CD4-positive, alpha-beta memory T cell (primary cell): ENCODE measurements around the gene LRRC18. TPM values are rescaled to one million over a fixed set of nuclear protein-coding genes. Genes with fewer than 3 reads are reported as not detected.
A peak's percentile ranks its signal among the peaks of the same experiment; 100 is the strongest.

Source experiments
- CTCF ChIA-PET: fragments of 350-600 bp; sonication (Branson Sonifier 250); formaldehyde crosslinking; loops from one replicate; lab custom pipeline; 2021; ENCODE audit warnings: inconsistent platforms; ENCODE audit not compliant: partially characterized antibody; lab: Charles Lee
- POLR2A ChIA-PET: fragments of 350-600 bp; sonication (Branson Sonifier 250); formaldehyde crosslinking; loops from one replicate; lab custom pipeline; 2021; ENCODE audit not compliant: partially characterized antibody; lab: Charles Lee
- DNase-seq, 5 donors: peaks; one replicate each; pipeline versions ENCODE4 v3.0.0 to v3.0.0-alpha.2; 2020 to 2022; ENCODE audit warnings: mixed read lengths in 1 of 5
- H3K27ac ChIP-seq: one replicate; pipeline ENCODE4 v1.7.0; 2013; ENCODE audit warnings: low read depth, low read length
- H3K27me3 ChIP-seq: 2 replicates; pipeline ENCODE4 v1.7.0; 2013; ENCODE audit warnings: mild to moderate bottlenecking, low read length, moderate library complexity; ENCODE audit not compliant: insufficient read depth
- H3K36me3 ChIP-seq: 2 replicates; pipeline ENCODE4 v1.7.0; 2013; ENCODE audit warnings: mild to moderate bottlenecking, low read length, moderate library complexity; ENCODE audit not compliant: insufficient read depth
- H3K4me1 ChIP-seq: 2 replicates; pipeline ENCODE4 v1.7.0; 2013; ENCODE audit warnings: mild to moderate bottlenecking, low read length, moderate library complexity; ENCODE audit not compliant: insufficient read depth
- H3K4me3 ChIP-seq, 2 donors: one replicate each; pipeline ENCODE4 v1.7.0; 2013; ENCODE audit warnings: low read length in 2 of 2, mild to moderate bottlenecking in 1 of 2
- H3K9me3 ChIP-seq, 2 donors: one replicate each; pipeline ENCODE4 v1.7.0; 2013; ENCODE audit warnings: low read length in 2 of 2, control low read depth in 1 of 2; ENCODE audit not compliant: control insufficient read depth in 1 of 2
- H3K27ac Mint-ChIP-seq, 7 donors: one replicate each; pipeline ENCODE4 v1.8.0; 2020 to 2021; ENCODE audit warnings: mixed read lengths in 7 of 7, mild to moderate bottlenecking in 6 of 7, inconsistent platforms in 3 of 7, moderate library complexity in 3 of 7
- H3K27me3 Mint-ChIP-seq, 2 donors: one replicate each; pipeline ENCODE4 v1.8.0; 2020 to 2021; ENCODE audit warnings: mixed read lengths in 2 of 2
- H3K36me3 Mint-ChIP-seq, 2 donors: one replicate each; pipeline ENCODE4 v1.8.0; 2020 to 2021; ENCODE audit warnings: mixed read lengths in 2 of 2, inconsistent platforms in 1 of 2, mild to moderate bottlenecking in 1 of 2
- H3K4me1 Mint-ChIP-seq, 4 donors: one replicate each; pipeline ENCODE4 v1.8.0; 2020 to 2021; ENCODE audit warnings: mixed read lengths in 4 of 4, mild to moderate bottlenecking in 1 of 4
- H3K4me3 Mint-ChIP-seq, 8 donors: one replicate each; pipeline ENCODE4 v1.8.0; 2020 to 2021; ENCODE audit warnings: mixed read lengths in 8 of 8, mild to moderate bottlenecking in 7 of 8, moderate library complexity in 6 of 8, inconsistent platforms in 3 of 8
- H3K9me3 Mint-ChIP-seq, 8 donors: one replicate each; pipeline ENCODE4 v1.8.0; 2020 to 2021; ENCODE audit warnings: mixed read lengths in 8 of 8, mild to moderate bottlenecking in 5 of 8, inconsistent platforms in 3 of 8, moderate library complexity in 1 of 8
- intact Hi-C: fragments of 100-400 bp; cut with micrococcal nuclease; formaldehyde crosslinking; loops from one replicate; pipeline ENCODE4 v1.15.1; 2023
- polyA plus RNA-seq, 2 donors: library from polyadenylated mRNA; unstranded; fragments of 300-500 nt; fragmentation: Illumina TruSeq; gene quantifications; one replicate each; pipeline ENCODE4 v1.2.3, GENCODE V29; 2021
- total RNA-seq, 2 experiments: library from RNA; stranded (reverse); gene quantifications; one replicate each; pipeline ENCODE4 v1.2.3, GENCODE V29; 2021

The LRRC18 gene
- total and polyA plus RNA-seq, 4 experiments from 2014 or later = not detected

- Mint-ChIP-seq H3K27ac (no peak overlapping the region), H3K36me3 (no peaks in the 10 kb centered on the region), H3K4me3 (no peak overlapping the region), H3K27me3 (peaks cover 4 to 5% of the 10 kb centered on the region in 2 donors), H3K4me1 (no peaks in the 10 kb centered on the region), H3K9me3 (peaks cover 0 to 3% (median 0%) of the 10 kb centered on the region in 8 donors)
- no peak for DNase-seq
- Histone ChIP-seq H3K27ac (no peak overlapping the region), H3K27me3 (peaks cover 3% of the 10 kb centered on the region), H3K4me1 (no peaks in the 10 kb centered on the region), H3K36me3 (no peaks in the 10 kb centered on the region), H3K9me3 (no peaks in the 10 kb centered on the region), H3K4me3 (no peak overlapping the region)
- intact Hi-C loops = no loop called here
- ChIA-PET CTCF (no interaction called here), POLR2A (no interaction called here)
These were observed 32.8 kb downstream of the LRRC18 start for GRCh38 chr10:48906841-48907240.

- Mint-ChIP-seq H3K27ac (no peak overlapping the region), H3K4me1 (no peaks in the 10 kb centered on the region), H3K4me3 (no peak overlapping the region), H3K36me3 (no peaks in the 10 kb centered on the region), H3K9me3 (peaks cover 0 to 3% (median 0%) of the 10 kb centered on the region in 8 donors), H3K27me3 (peaks cover 4 to 5% of the 10 kb centered on the region in 2 donors)
- intact Hi-C loops = no loop called here
- Histone ChIP-seq H3K27ac (no peak overlapping the region), H3K27me3 (peaks cover 3% of the 10 kb centered on the region), H3K9me3 (no peaks in the 10 kb centered on the region), H3K4me1 (no peaks in the 10 kb centered on the region), H3K36me3 (no peaks in the 10 kb centered on the region), H3K4me3 (no peak overlapping the region)
- no peak for DNase-seq
- ChIA-PET CTCF (no interaction called here), POLR2A (no interaction called here)
These were observed 34.3 kb downstream of the LRRC18 start for GRCh38 chr10:48905311-48905710.

- no peak for DNase-seq
- no peaks in the 10 kb centered on the region for H3K4me1 Mint-ChIP-seq
These were observed 34.8 kb downstream of the LRRC18 start for GRCh38 chr10:48904861-48905260.

GRCh38 chr10:48903151-48903550 lies 36.5 kb downstream of the LRRC18 start:
- Histone ChIP-seq H3K36me3 (no peaks in the 10 kb centered on the region), H3K9me3 (no peaks in the 10 kb centered on the region), H3K4me3 (no peak overlapping the region), H3K4me1 (no peaks in the 10 kb centered on the region), H3K27ac (no peak overlapping the region), H3K27me3 (peaks cover 3% of the 10 kb centered on the region)
- no peaks in the 10 kb centered on the region for H3K36me3 Mint-ChIP-seq
- ChIA-PET POLR2A (no interaction called here), CTCF (no interaction called here)
- no peaks in the 10 kb centered on the region for H3K4me1 Mint-ChIP-seq
- intact Hi-C loops = no loop called here
- H3K27me3 Mint-ChIP-seq = peaks cover 4 to 5% of the 10 kb centered on the region in 2 donors
- DNase-seq = no peak
- no peak overlapping the region for H3K4me3 Mint-ChIP-seq
- H3K27ac Mint-ChIP-seq = no peak overlapping the region
- H3K9me3 Mint-ChIP-seq = peaks cover 0 to 3% (median 0%) of the 10 kb centered on the region in 8 donors

More at GRCh38 chr10:48904861-48905260, 34.8 kb downstream of the LRRC18 start:
- H3K36me3 Mint-ChIP-seq = no peaks in the 10 kb centered on the region
- H3K4me1 ChIP-seq = no peaks in the 10 kb centered on the region
- no peak overlapping the region for H3K27ac ChIP-seq
- H3K36me3 ChIP-seq = no peaks in the 10 kb centered on the region
- no peak overlapping the region for H3K27ac Mint-ChIP-seq
- peaks cover 3% of the 10 kb centered on the region for H3K27me3 ChIP-seq
- H3K4me3 Mint-ChIP-seq = no peak overlapping the region
- ChIA-PET CTCF (no interaction called here), POLR2A (no interaction called here)
- H3K27me3 Mint-ChIP-seq = peaks cover 4 to 5% of the 10 kb centered on the region in 2 donors
- H3K9me3 Mint-ChIP-seq = peaks cover 0 to 3% (median 0%) of the 10 kb centered on the region in 8 donors
- H3K9me3 ChIP-seq = no peaks in the 10 kb centered on the region
- no peak overlapping the region for H3K4me3 ChIP-seq
- intact Hi-C loops = no loop called here

GRCh38 chr10:48902096-48902495 lies 37.5 kb downstream of the LRRC18 start:
- Mint-ChIP-seq H3K36me3 (no peaks in the 10 kb centered on the region), H3K9me3 (peaks cover 0 to 3% (median 0%) of the 10 kb centered on the region in 8 donors), H3K27ac (peak overlapping the region in 1 of 7 donors; percentile 1), H3K27me3 (peaks cover 4 to 5% of the 10 kb centered on the region in 2 donors), H3K4me3 (no peak overlapping the region), H3K4me1 (no peaks in the 10 kb centered on the region)
- H3K4me1 ChIP-seq = no peaks in the 10 kb centered on the region
- no peak for DNase-seq
- peaks cover 2% of the 10 kb centered on the region for H3K27me3 ChIP-seq
- CTCF ChIA-PET = no interaction called here
- POLR2A ChIA-PET = no interaction called here
- H3K9me3 ChIP-seq = no peaks in the 10 kb centered on the region
- H3K27ac ChIP-seq = no peak overlapping the region
- no peaks in the 10 kb centered on the region for H3K36me3 ChIP-seq
- no peak overlapping the region for H3K4me3 ChIP-seq
- intact Hi-C loops = no loop called here

- intact Hi-C loops = no loop called here
These were observed 38.3 kb downstream of the LRRC18 start for GRCh38 chr10:48901319-48901718.

GRCh38 chr10:48900371-48900801 lies 39.3 kb downstream of the LRRC18 start:
- Histone ChIP-seq H3K4me1 (no peaks in the 10 kb centered on the region), H3K27ac (no peak overlapping the region), H3K9me3 (no peaks in the 10 kb centered on the region), H3K4me3 (no peak overlapping the region), H3K36me3 (no peaks in the 10 kb centered on the region), H3K27me3 (no peaks in the 10 kb centered on the region)
- Mint-ChIP-seq H3K36me3 (no peaks in the 10 kb centered on the region), H3K27me3 (peaks cover 4 to 5% of the 10 kb centered on the region in 2 donors), H3K4me1 (no peaks in the 10 kb centered on the region), H3K4me3 (no peak overlapping the region), H3K27ac (no peak overlapping the region), H3K9me3 (peaks cover 0 to 3% (median 0%) of the 10 kb centered on the region in 8 donors)
- no peak for DNase-seq
- POLR2A ChIA-PET = no interaction called here
- CTCF ChIA-PET = no interaction called here
- intact Hi-C loops = no loop called here

More at GRCh38 chr10:48901319-48901718, 38.3 kb downstream of the LRRC18 start:
- no peak for DNase-seq
- Mint-ChIP-seq H3K4me3 (no peak overlapping the region), H3K9me3 (peaks cover 0 to 3% (median 0%) of the 10 kb centered on the region in 8 donors), H3K27me3 (peaks cover 4 to 5% of the 10 kb centered on the region in 2 donors), H3K36me3 (no peaks in the 10 kb centered on the region), H3K4me1 (no peaks in the 10 kb centered on the region), H3K27ac (no peak overlapping the region)
- ChIA-PET CTCF (no interaction called here), POLR2A (no interaction called here)
- Histone ChIP-seq H3K27me3 (no peaks in the 10 kb centered on the region), H3K9me3 (no peaks in the 10 kb centered on the region), H3K4me1 (no peaks in the 10 kb centered on the region), H3K36me3 (no peaks in the 10 kb centered on the region), H3K4me3 (no peak overlapping the region), H3K27ac (no peak overlapping the region)
